HepG2 (cell line): ENCODE results near the gene H2AZ2. TPM values are rescaled to one million over a fixed set of nuclear protein-coding genes. Genes with fewer than 3 reads are reported as not detected.

Experiments used
- ATAC-seq: fragments of 200-7000 bp; cut with Tn5 transposase; 3 replicates; pipeline ENCODE4 v1.9.1; 2020; ENCODE audit warnings: mild to moderate bottlenecking, moderate library complexity
- BruUV-seq: library from RNA; stranded (reverse); fragments of 400-500 nt; replicated peaks from 2 replicates; lab custom pipeline; 2021; lab: Mats Ljungman, UMichigan
- CTCF ChIA-PET: fragments of 300-600 bp; formaldehyde crosslinking; extraction: SDS; loops from one replicate; lab custom pipeline; 2021; ENCODE audit warnings: low total read pairs, inconsistent platforms, low intra/inter-chr PET ratio; lab: Yijun Ruan, JAX
- POLR2A ChIA-PET: fragments of 350-600 bp; sonication (Branson Sonifier 250); formaldehyde crosslinking; loops from one replicate; lab custom pipeline; 2020; ENCODE audit warnings: antibody characterized with exemption, inconsistent platforms; lab: Yijun Ruan, JAX
- DNase-seq: peaks from one replicate; pipeline ENCODE4 v3.0.0-alpha.2; 2015; ENCODE audit warnings: low spot score
- FAIRE-seq: peaks from 3 replicates; lab custom pipeline; 2011; peaks lifted over from hg19 to GRCh38; lab: Jason Lieb, UNC
- H2AFZ ChIP-seq: one replicate; pipeline ENCODE4 v1.6.1; 2011; ENCODE audit warnings: low read length, inconsistent platforms
- H3K27ac ChIP-seq: fragments of 300-600 bp; 3 replicates; pipeline ENCODE4 v1.8.0; 2011; ENCODE audit warnings: mixed run types, mild to moderate bottlenecking, mixed read lengths, low read length, inconsistent platforms; ENCODE audit not compliant: insufficient read depth; ENCODE audit errors: extremely low read length
- H3K27me3 ChIP-seq, 2 experiments: fragments of 200-600 bp in 1 of 2; 2 replicates in 1 of 2; 3 replicates in 1 of 2; pipeline versions ENCODE4 v1.6.0 to v1.8.0; 2011; ENCODE audit warnings: low read length in 2 of 2, mild to moderate bottlenecking in 2 of 2, moderate library complexity in 2 of 2, inconsistent platforms in 1 of 2; ENCODE audit not compliant: insufficient read depth in 2 of 2, control insufficient read depth in 1 of 2
- H3K36me3 ChIP-seq, 2 experiments: fragments of 200-600 bp in 1 of 2; replicated peaks in 1 of 2; 2 replicates in 1 of 2; 3 replicates in 1 of 2; pipeline versions ENCODE4 v1.5.1 to v1.8.0; 2011; ENCODE audit warnings: low read length in 2 of 2, inconsistent platforms in 1 of 2; ENCODE audit not compliant: insufficient read depth in 2 of 2, control insufficient read depth in 1 of 2
- H3K4me1 ChIP-seq: 2 replicates; pipeline ENCODE4 v1.5.1; 2012; ENCODE audit warnings: low read length, inconsistent platforms; ENCODE audit not compliant: insufficient read depth
- H3K4me2 ChIP-seq: 2 replicates; pipeline ENCODE4 v1.6.0; 2011; ENCODE audit warnings: low read depth, low read length, inconsistent platforms
- H3K4me3 ChIP-seq, 3 experiments: fragments of 200-600 bp in 1 of 3; sonication (generic), shearing (Covaris generic) in 1 of 3; replicated peaks in 1 of 3; 2 replicates each; pipeline ENCODE4 v1.5.1; 2011 to 2016; ENCODE audit warnings: low read length in 3 of 3, inconsistent platforms in 2 of 3, low read depth in 2 of 3, mild to moderate bottlenecking in 2 of 3, control low read depth in 1 of 3, mixed read lengths in 1 of 3; ENCODE audit not compliant: insufficient read depth in 1 of 3
- H3K79me2 ChIP-seq: one replicate; pipeline ENCODE4 v1.6.1; 2011; ENCODE audit warnings: low read length, inconsistent platforms; ENCODE audit not compliant: insufficient read depth
- H3K9ac ChIP-seq: 2 replicates; pipeline ENCODE4 v1.6.0; 2011; ENCODE audit warnings: mild to moderate bottlenecking, low read depth, low read length, inconsistent platforms; ENCODE audit not compliant: insufficient read depth
- H3K9me3 ChIP-seq: 2 replicates; pipeline ENCODE4 v1.5.1; 2012; ENCODE audit warnings: mild to moderate bottlenecking, low read length
- H4K20me1 ChIP-seq: 2 replicates; pipeline ENCODE4 v1.6.0; 2011; ENCODE audit warnings: inconsistent platforms, mild to moderate bottlenecking, low read length, moderate library complexity; ENCODE audit not compliant: insufficient read depth
- ARID3A ChIP-seq: IDR thresholded peaks from 2 replicates; pipeline ENCODE4 v1.6.1; 2012; ENCODE audit warnings: low read depth, low read length, improper control_type of control experiment
- ATF3 ChIP-seq: sonication (generic); formaldehyde crosslinking; IDR thresholded peaks from 2 replicates; pipeline ENCODE4 v1.4.0; 2020; ENCODE audit warnings: missing genetic modification reagents
- CEBPG ChIP-seq: IDR thresholded peaks from 2 replicates; pipeline ENCODE4 v1.6.1; 2016
- CREM ChIP-seq, 2 experiments: sonication (generic) in 1 of 2; formaldehyde crosslinking in 1 of 2; IDR thresholded peaks; 2 replicates each; pipeline versions ENCODE4 v1.4.0 to v1.6.1; 2016 to 2020; ENCODE audit warnings: antibody characterized with exemption in 1 of 2, mild to moderate bottlenecking in 1 of 2, missing genetic modification reagents in 1 of 2
- ETV5 ChIP-seq: IDR thresholded peaks from 2 replicates; pipeline ENCODE4 v1.6.1; 2018; ENCODE audit warnings: missing biosample characterization, missing genetic modification reagents, inconsistent platforms, borderline replicate concordance
- FOSL1 ChIP-seq: sonication (generic); formaldehyde crosslinking; IDR thresholded peaks from 2 replicates; pipeline ENCODE4 v1.9.0; 2021; ENCODE audit warnings: missing genetic modification reagents, borderline replicate concordance
- FOSL2 ChIP-seq: sonication (generic); formaldehyde crosslinking; IDR thresholded peaks from 2 replicates; pipeline ENCODE4 v1.4.0; 2020; ENCODE audit warnings: missing genetic modification reagents
- HMG20A ChIP-seq: IDR thresholded peaks from 2 replicates; pipeline ENCODE4 v1.6.1; 2016; ENCODE audit warnings: borderline replicate concordance
- HNF4G ChIP-seq, 2 experiments: sonication (generic) in 1 of 2; formaldehyde crosslinking in 1 of 2; IDR thresholded peaks; 2 replicates each; pipeline versions ENCODE4 v1.4.0 to v1.6.1; 2011 to 2020; ENCODE audit warnings: borderline replicate concordance in 2 of 2, low read depth in 2 of 2, mild to moderate bottlenecking in 2 of 2, low read length in 1 of 2, missing genetic modification reagents in 1 of 2, moderate library complexity in 1 of 2
- IRF2 ChIP-seq: IDR thresholded peaks from 2 replicates; pipeline ENCODE4 v1.6.1; 2018; ENCODE audit warnings: missing genetic modification reagents, missing compliant biosample characterization
- KLF12 ChIP-seq: sonication (generic); formaldehyde crosslinking; IDR thresholded peaks from 2 replicates; pipeline ENCODE4 v1.4.0; 2020; ENCODE audit warnings: missing genetic modification reagents, borderline replicate concordance
- MAFK ChIP-seq, 2 experiments: IDR thresholded peaks in 1 of 2; conservative IDR thresholded peaks in 1 of 2; 2 replicates each; pipeline ENCODE4 v1.6.1; 2011; ENCODE audit warnings: improper control_type of control experiment in 2 of 2, low read length in 2 of 2
- MIXL1 ChIP-seq: IDR thresholded peaks from 2 replicates; pipeline ENCODE4 v1.6.1; 2016
- NCOR1 ChIP-seq: fragments of 200-600 bp; sonication (generic); IDR thresholded peaks from 2 replicates; pipeline ENCODE4 v1.7.0; 2017; ENCODE audit warnings: antibody characterized with exemption, low read length, borderline replicate concordance
- NR2F6 ChIP-seq, 2 experiments: IDR thresholded peaks; 2 replicates each; pipeline ENCODE4 v1.6.1; 2016; ENCODE audit warnings: antibody characterized with exemption in 1 of 2, mild to moderate bottlenecking in 1 of 2
- RXRB ChIP-seq: IDR thresholded peaks from 2 replicates; pipeline ENCODE4 v1.6.1; 2016; ENCODE audit warnings: borderline replicate concordance, missing genetic modification reagents, missing compliant biosample characterization
- SALL1 ChIP-seq: sonication (generic); formaldehyde crosslinking; IDR thresholded peaks from 2 replicates; pipeline ENCODE4 v1.8.0; 2022; ENCODE audit warnings: mild to moderate bottlenecking, missing genetic modification reagents
- SKI ChIP-seq: fragments of 450-650 bp; IDR thresholded peaks from one replicate; pipeline ENCODE4 v1.6.1; 2018; ENCODE audit warnings: mild to moderate bottlenecking; ENCODE audit not compliant: partially characterized antibody
- SNAPC2 ChIP-seq: sonication (generic); formaldehyde crosslinking; IDR thresholded peaks from 2 replicates; pipeline ENCODE4 v1.8.1; 2022; ENCODE audit warnings: mild to moderate bottlenecking, missing genetic modification reagents
- TBL1XR1 ChIP-seq: fragments of 150-350 bp; IDR thresholded peaks from 2 replicates; pipeline ENCODE4 v1.6.1; 2014; ENCODE audit warnings: borderline replicate concordance, low read length; ENCODE audit not compliant: partially characterized antibody
- THRA ChIP-seq: sonication (generic); formaldehyde crosslinking; IDR thresholded peaks from 2 replicates; pipeline ENCODE4 v1.4.0; 2020; ENCODE audit warnings: missing genetic modification reagents, borderline replicate concordance
- ZNF780A ChIP-seq: sonication (generic); formaldehyde crosslinking; IDR thresholded peaks from 2 replicates; pipeline ENCODE4 v1.8.0; 2022; ENCODE audit warnings: mild to moderate bottlenecking, missing genetic modification reagents, moderate library complexity
- in situ Hi-C: cut with HindIII; loops from 2 replicates; pipeline ENCODE4 v1.10.0; 2017; ENCODE audit warnings: low pct_unique_long_range_greater_than_20kb; ENCODE audit not compliant: extremely low pct_ligation_motif_present
- intact Hi-C: fragments of 100-400 bp; cut with micrococcal nuclease; formaldehyde crosslinking; loops from one replicate; pipeline ENCODE4 v1.10.0; 2022; ENCODE audit not compliant: unreplicated experiment
- polyA plus RNA-seq, 8 experiments: library from polyadenylated mRNA; depleted of rRNA in 3 of 8; stranded (reverse) in 7 of 8; unstranded in 1 of 8; fragments of >200 nt; fragmentation: Illumina TruSeq in 4 of 8; extraction: Trizol in 4 of 8; gene quantifications; 2 replicates each; pipeline versions ENCODE4 v1.2.1 to v1.2.3, GENCODE V29; 2011 to 2016; ENCODE audit warnings: low read depth in 4 of 8, missing spikeins in 1 of 8, mixed read lengths in 1 of 8; ENCODE audit not compliant: insufficient read depth in 1 of 8
- total RNA-seq, 5 experiments: library from RNA; depleted of rRNA; stranded (reverse); fragments of >200 nt; fragmentation: Illumina TruSeq; extraction: Trizol; gene quantifications; 2 replicates each; pipeline ENCODE4 v1.2.3, GENCODE V29; 2016; ENCODE audit warnings: low read depth in 1 of 5

H2AZ2 gene
- total and polyA plus RNA-seq, 2 of the 13 experiments (the other 11 are each of a cell fraction or from before 2014, with no cell fraction given) = 121 to 223 TPM

GRCh38 chr7:44811093-44811492 lies 36.8 kb downstream of the H2AZ2 start:
- H3K27ac ChIP-seq = no peak overlapping the region
- ChIA-PET POLR2A (interaction anchor here (0.5 to 2.3 kb wide), 4 partner anchors 9 to 37 kb away, joined by 3 to 8 read pairs (median 6); partner anchors contain the start of gene H2AZ2), CTCF (no interaction called here)
- no peaks in the 10 kb centered on the region for H3K36me3 ChIP-seq
- H3K9ac ChIP-seq = no peak overlapping the region
- intact Hi-C loops (loop anchor here (1.0 kb wide), 1 partner anchor 14 kb away; no protein-coding TSS in a partner anchor), in situ Hi-C loops (no loop called here)
- H3K4me1 ChIP-seq = peaks cover 36% of the 10 kb centered on the region
- no peaks in the 10 kb centered on the region for H3K79me2 ChIP-seq
- H3K9me3 ChIP-seq = no peaks in the 10 kb centered on the region
- H3K4me3 ChIP-seq = no peak overlapping the region; a peak in 1 of 6 replicates
- no peaks in the 10 kb centered on the region for H4K20me1 ChIP-seq
- peak; percentile 61 for FAIRE-seq
- DNase-seq = peak; percentile 73
- no peak overlapping the region for H2AFZ ChIP-seq
- peak overlapping the region; percentile 36 for H3K4me2 ChIP-seq
- BruUV-seq = no TSS peak
- H3K27me3 ChIP-seq = no peaks in the 10 kb centered on the region
- ATAC-seq = peak; percentile 28
- TF ChIP-seq HMG20A (CRISPR knock-in tag) = 0 out of 2 replicates have a peak, but pooled peaks have one; percentile 41
- no peak for TF ChIP-seq KLF12 (CRISPR knock-in tag)
- 0 out of 2 replicates have a peak, but pooled peaks have one; percentile 28 for TF ChIP-seq MIXL1 (CRISPR knock-in tag)
- 0 out of 4 replicates have a peak, but pooled peaks of 1 of the 2 experiments have one; percentile 23 for TF ChIP-seq MAFK (conservative IDR thresholded peaks at IDR 0.05 in 1 of 2, IDR thresholded peaks at IDR 0.05 in 1 of 2; ENCODE audit: low read length in 2 of 2)
- TF ChIP-seq ATF3 (CRISPR knock-in tag) = peak; percentile 91
- no peak for TF ChIP-seq SNAPC2
- no peak for TF ChIP-seq NR2F6 (IDR thresholded peaks at IDR 0.05)
- 0 out of 2 replicates have a peak, but pooled peaks have one; percentile 6 for TF ChIP-seq NR2F6 (CRISPR knock-in tag; IDR thresholded peaks at IDR 0.05)
- 0 out of 2 replicates have a peak, but pooled peaks have one; percentile 12 for TF ChIP-seq CREM (IDR thresholded peaks at IDR 0.05)
- TF ChIP-seq CREM (CRISPR knock-in tag; IDR thresholded peaks at IDR 0.05) = no peak
- TF ChIP-seq CEBPG (CRISPR knock-in tag) = peak; percentile 69
- TF ChIP-seq SALL1 (CRISPR knock-in tag) = peak; percentile 35; the same call in 1 of the 2 replicates
- 0 out of 2 replicates have a peak, but pooled peaks have one; percentile 18 for TF ChIP-seq IRF2
- peak; percentile 74 for TF ChIP-seq SKI
- no peak for TF ChIP-seq ZNF780A (CRISPR knock-in tag)
- peak; percentile 36; the same call in 1 of the 2 replicates for TF ChIP-seq ETV5 (CRISPR knock-in tag)
- peak; percentile 90 for TF ChIP-seq FOSL1 (CRISPR knock-in tag)
- TF ChIP-seq THRA (CRISPR knock-in tag) = peak; percentile 65; the same call in 1 of the 2 replicates
- TF ChIP-seq TBL1XR1 = peak; percentile 28
- TF ChIP-seq FOSL2 (CRISPR knock-in tag) = peak; percentile 96
- peak; percentile 52; the same call in 1 of the 2 replicates for TF ChIP-seq HNF4G (IDR thresholded peaks at IDR 0.05; ENCODE audit: borderline replicate concordance, low read depth, low read length)
- no peak for TF ChIP-seq HNF4G (CRISPR knock-in tag; IDR thresholded peaks at IDR 0.05; ENCODE audit: borderline replicate concordance, low read depth)
- peak; percentile 92 for TF ChIP-seq ARID3A
- peak; percentile 34; the same call in 1 of the 2 replicates for TF ChIP-seq NCOR1
- peak; percentile 70; the same call in 1 of the 2 replicates for TF ChIP-seq RXRB (CRISPR knock-in tag)
